GM12891 (cell line): ENCODE results near the gene TTLL5.

Experiments used
- POLR2A ChIP-seq: IDR thresholded peaks from 2 replicates; pipeline ENCODE4 v1.6.1; 2011; ENCODE audit warnings: low read depth, low read length, control low read depth
- POLR2AphosphoS5 ChIP-seq: IDR thresholded peaks from 2 replicates; pipeline ENCODE4 v1.6.1; 2011; ENCODE audit warnings: low read depth, low read length, control low read depth
- TAF1 ChIP-seq: IDR thresholded peaks from 2 replicates; pipeline ENCODE4 v1.6.1; 2011; ENCODE audit warnings: low read depth, low read length, control low read depth

- TF ChIP-seq POLR2A = no peak
- TF ChIP-seq POLR2AphosphoS5 = no peak
- TF ChIP-seq TAF1 = no peak
Observed at GRCh38 chr14:75615200-75615599, 45.8 kb upstream of the TTLL5 start.
